T-helper 9 cell (primary cell): Measurements from ENCODE around the gene BMAL2.

Experiments used
- DNase-seq: peaks from one replicate; pipeline ENCODE4 v3.0.0-alpha.2; 2020

The BMAL2 gene

DNA sequence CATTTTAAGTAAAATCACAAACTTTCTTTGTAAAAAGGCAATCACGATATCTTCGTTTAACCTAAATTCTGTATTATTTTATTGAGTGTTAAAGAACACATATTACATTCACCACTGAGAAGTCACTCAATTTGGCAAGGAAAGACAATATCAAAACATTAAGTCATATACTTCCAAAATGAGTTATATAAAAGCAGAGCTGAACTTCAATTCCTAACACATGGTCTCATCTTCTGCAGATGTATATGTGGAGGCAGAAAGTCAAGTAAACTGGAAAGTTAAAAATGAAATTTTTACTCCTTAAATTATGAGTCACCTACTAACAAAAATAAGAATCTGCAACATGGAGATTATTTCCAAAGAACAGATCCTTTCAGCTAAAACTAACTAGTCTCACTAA lies 28.7 kb downstream of the BMAL2 start:
- no peak for DNase-seq

DNA sequence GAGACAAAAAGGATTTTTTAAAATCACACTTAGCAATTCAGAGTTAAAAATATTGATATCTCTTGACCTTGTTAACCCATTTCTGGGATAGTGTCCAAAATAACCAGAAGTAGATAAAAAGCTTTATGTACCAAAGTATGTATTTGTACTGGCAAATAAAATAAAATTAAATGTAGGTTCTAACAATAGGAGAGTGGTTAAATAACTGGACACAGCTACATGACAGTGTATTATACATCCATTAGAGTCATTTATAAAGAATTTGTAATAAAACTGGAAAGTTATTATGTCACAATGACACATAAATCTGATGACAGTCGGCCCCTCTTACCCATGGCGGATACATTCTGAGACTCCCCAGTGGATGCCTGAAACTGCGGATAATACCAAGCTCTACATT lies 34.0 kb downstream of the BMAL2 start:
- DNase-seq, result no peak

DNA sequence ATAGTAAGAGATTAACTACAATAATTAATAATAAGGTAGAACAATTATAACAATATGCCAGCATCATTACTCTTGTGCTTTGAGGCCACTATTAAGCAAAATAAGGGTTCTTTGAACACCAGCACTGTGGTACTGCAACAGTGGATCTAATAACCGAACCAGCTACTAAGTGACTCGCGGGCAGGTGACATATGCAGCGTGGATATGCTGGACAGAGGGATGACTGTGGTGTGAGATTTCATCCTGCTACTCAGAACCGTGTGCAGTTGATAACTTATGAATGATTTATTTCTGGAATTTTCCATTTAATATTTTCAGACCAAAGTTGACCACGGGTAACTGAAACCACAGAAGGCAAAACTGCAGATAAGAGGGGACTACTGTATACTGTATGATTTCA lies 34.4 kb downstream of the BMAL2 start:
- no peak for DNase-seq

DNA sequence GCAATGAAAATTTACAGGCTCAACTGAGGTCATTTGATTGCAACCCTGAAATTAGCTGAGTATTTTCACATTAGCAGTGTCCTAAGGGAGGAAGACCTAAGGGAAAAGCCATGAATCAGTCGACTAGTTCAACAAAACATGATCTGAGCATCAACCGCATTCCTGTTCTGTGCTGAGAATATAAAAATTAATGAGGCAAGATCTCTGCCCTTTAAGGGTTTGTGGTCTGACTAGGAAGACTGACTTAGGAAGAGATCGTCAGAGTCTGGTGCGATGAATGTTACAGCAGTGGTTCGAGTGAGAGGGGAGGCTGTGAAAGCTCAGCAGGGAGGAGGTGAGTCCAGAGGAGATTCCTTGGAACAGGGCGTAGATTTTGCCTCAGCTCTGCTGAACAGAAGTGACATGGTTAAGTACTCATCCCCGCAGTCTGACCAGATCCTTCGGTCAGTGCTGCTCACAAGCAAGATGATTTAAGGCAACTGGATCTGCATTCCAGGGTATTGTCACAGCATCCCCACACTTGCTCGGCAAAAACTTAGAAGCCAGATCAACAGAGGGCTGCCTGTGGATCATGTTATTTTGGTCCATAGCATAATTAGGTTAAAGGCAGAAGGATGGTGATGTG lies 49.6 kb downstream of the BMAL2 start:
- DNase-seq, result no peak
